Pancreas (tissue), 10 donors: ENCODE results near the gene OSBPL8. TPM values are rescaled to one million over a fixed set of nuclear protein-coding genes. Genes with fewer than 3 reads are reported as not detected.

Source experiments
- ATAC-seq, 4 donors: fragments of 200-7000 bp; cut with Tn5 transposase; one replicate each; pipeline versions ENCODE4 v1.8.0 to v1.9.1; 2020; ENCODE audit warnings: mild to moderate bottlenecking in 4 of 4, moderate library complexity in 4 of 4
- DNase-seq, 6 donors: peaks; one replicate each; pipeline ENCODE4 v3.0.0-alpha.2; 2020
- FAIRE-seq: peaks from 2 replicates; lab custom pipeline; 2012; peaks lifted over from hg19 to GRCh38; lab: Jason Lieb, UNC
- H3K27ac ChIP-seq, 4 donors: fragments of 200-600 bp; sonication (generic); 1 replicate in 3 of 4; 2 replicates in 1 of 4; pipeline versions ENCODE4 v1.5.0 to v1.8.0; 2020
- H3K27me3 ChIP-seq, 4 donors: fragments of 200-600 bp; one replicate each; pipeline ENCODE4 v1.8.0; 2021
- H3K36me3 ChIP-seq, 3 donors: fragments of 200-600 bp; sonication (generic) in 1 of 3; one replicate each; pipeline versions ENCODE4 v1.5.0 to v1.8.0; 2020 to 2021
- H3K4me1 ChIP-seq, 3 donors: fragments of 200-600 bp; one replicate each; pipeline ENCODE4 v1.8.0; 2021
- H3K4me3 ChIP-seq, 4 donors: fragments of 200-600 bp; sonication (generic) in 2 of 4; one replicate each; pipeline versions ENCODE4 v1.5.0 to v1.8.0; 2020 to 2021
- H3K9me3 ChIP-seq, 4 donors: fragments of 200-600 bp; one replicate each; pipeline ENCODE4 v1.8.0; 2021
- WGBS, 2 donors: extraction: QIAGEN DNeasy Blood & Tissue Kit; methylation state at CpG; one replicate each; pipeline ENCODE4 v1.1.7; 2013; 5-methylcytosine and 5-hydroxymethylcytosine counted together
- intact Hi-C, 3 donors: fragments of 100-400 bp; cut with DNase I; formaldehyde crosslinking; loops; one replicate each; pipeline versions ENCODE4 v1.11.1 to v1.14.2; 2022
- polyA plus RNA-seq, 2 donors: library from polyadenylated mRNA; stranded (reverse); fragments of 200-250 nt; gene quantifications; one replicate each; pipeline ENCODE4 v1.2.3, GENCODE V29; 2013
- total RNA-seq, 6 donors: library from RNA; stranded (reverse); fragmentation: NEBNext Ultra II Directional in 4 of 6; extraction: Animal tissue kit (Norgen Biotek cat#: 25700) in 4 of 6; gene quantifications; one replicate each; pipeline versions ENCODE4 v1.2.1 to v1.2.4, GENCODE V29; 2021 to 2023
- TF ChIP-seq, protein P1 (sequence below), 4 donors: fragments of 200-600 bp; sonication (generic) in 3 of 4; IDR thresholded peaks; one replicate each; pipeline versions ENCODE4 v1.5.0 to v1.8.0; 2021; ENCODE audit warnings: antibody characterized with exemption in 4 of 4
- donor health status: healthy with polysubstance abuse.
- donor health status: DM: no; HTN: no; CAD: no; lungs with moderate emphysema.
- donor health status: DM: no; HTN: no; CAD: no.
- donor health status: control.
- donor health status: control.
- donor health status: Bipolar disorder and iron deficiency.
- donor health status: DM: yes; HTN: yes; CAD: no.
- donor health status: DM: no; HTN: no; CAD: no.
- donor health status: DM: no; HTN: no; CAD: no.
- donor health status: DM: yes; HTN: yes; CAD: no.

The OSBPL8 gene
- total and polyA plus RNA-seq, 8 donors, result 3.6 to 39.6 (median 22.7) TPM

DNA sequence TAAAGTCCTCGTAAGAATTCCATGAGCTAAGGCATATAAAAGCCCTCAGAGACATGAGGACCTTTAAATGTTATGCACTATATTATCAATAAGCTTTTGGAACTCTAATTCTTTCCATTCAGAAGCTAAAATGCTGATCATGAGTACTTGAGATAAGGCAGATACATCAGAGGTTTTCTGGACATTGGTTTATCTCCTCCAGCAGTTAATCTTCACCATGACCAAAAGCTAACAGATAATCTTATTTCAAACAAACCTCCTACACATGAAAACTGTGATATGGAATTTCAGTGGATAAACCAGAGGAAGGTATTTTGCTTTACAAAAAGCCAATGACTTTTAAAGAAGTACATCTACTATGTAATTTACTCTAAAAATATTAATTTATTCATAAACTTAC, 113.5 kb downstream of the OSBPL8 start:
- TF ChIP-seq, protein P1, sequence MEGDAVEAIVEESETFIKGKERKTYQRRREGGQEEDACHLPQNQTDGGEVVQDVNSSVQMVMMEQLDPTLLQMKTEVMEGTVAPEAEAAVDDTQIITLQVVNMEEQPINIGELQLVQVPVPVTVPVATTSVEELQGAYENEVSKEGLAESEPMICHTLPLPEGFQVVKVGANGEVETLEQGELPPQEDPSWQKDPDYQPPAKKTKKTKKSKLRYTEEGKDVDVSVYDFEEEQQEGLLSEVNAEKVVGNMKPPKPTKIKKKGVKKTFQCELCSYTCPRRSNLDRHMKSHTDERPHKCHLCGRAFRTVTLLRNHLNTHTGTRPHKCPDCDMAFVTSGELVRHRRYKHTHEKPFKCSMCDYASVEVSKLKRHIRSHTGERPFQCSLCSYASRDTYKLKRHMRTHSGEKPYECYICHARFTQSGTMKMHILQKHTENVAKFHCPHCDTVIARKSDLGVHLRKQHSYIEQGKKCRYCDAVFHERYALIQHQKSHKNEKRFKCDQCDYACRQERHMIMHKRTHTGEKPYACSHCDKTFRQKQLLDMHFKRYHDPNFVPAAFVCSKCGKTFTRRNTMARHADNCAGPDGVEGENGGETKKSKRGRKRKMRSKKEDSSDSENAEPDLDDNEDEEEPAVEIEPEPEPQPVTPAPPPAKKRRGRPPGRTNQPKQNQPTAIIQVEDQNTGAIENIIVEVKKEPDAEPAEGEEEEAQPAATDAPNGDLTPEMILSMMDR (IDR thresholded peaks at IDR 0.05), result no peak
- WGBS, 2 donors, result 93 to 96% methylated on average over 1 of the region's 1 CpG
- no peaks in the 10 kb centered on the region for H3K4me1 ChIP-seq
- no peaks in the 10 kb centered on the region for H3K9me3 ChIP-seq
- H3K27me3 ChIP-seq, result no peaks in the 10 kb centered on the region
- H3K4me3 ChIP-seq, result no peak overlapping the region
- no peak overlapping the region for H3K27ac ChIP-seq
- intact Hi-C loops, result no loop called here
- H3K36me3 ChIP-seq, result no peaks in the 10 kb centered on the region
- DNase-seq, result no peak
- ATAC-seq, result no peak
- no peak for FAIRE-seq

- H3K4me1 ChIP-seq, result no peaks in the 10 kb centered on the region
- H3K4me3 ChIP-seq, result no peak overlapping the region
- no peaks in the 10 kb centered on the region for H3K36me3 ChIP-seq
- FAIRE-seq (no peak), ATAC-seq (no peak), DNase-seq (no peak)
- intact Hi-C loops, result no loop called here
- TF ChIP-seq, protein P1 (IDR thresholded peaks at IDR 0.05), result no peak
- 95 to 96% methylated on average over 1 of the region's 1 CpG for WGBS, 2 donors
- no peaks in the 10 kb centered on the region for H3K9me3 ChIP-seq
- H3K27ac ChIP-seq, result no peak overlapping the region
- H3K27me3 ChIP-seq, result no peaks in the 10 kb centered on the region
These were observed 114.1 kb downstream of the OSBPL8 start for GRCh38 chr12:76445462-76445861.

DNA sequence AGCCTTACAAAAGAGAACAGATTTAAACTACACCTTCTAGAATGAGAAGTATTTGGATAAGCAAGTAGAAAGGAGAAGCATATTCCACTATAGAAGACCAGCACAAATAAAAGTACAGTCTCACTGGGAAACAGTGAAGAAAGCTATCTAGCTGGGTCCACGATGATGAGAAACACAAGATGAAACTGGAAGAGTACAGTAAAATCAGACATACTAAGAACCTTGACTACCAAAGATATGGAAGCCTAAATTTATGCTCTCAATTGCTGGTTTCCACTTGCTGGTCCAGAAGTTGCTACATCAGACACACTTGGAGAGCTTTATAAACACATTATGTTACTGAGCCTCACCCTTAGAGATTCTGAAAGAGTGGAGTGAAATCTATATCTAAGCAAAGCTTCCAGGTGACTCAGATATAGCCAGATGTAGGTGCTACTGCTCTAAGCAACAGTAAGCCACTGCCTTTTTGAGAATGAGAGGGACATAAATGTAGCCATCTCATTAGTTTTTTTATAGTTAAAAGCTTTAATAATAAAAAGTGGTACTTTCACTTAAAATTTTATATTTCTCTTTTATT, 115.1 kb downstream of the OSBPL8 start:
- intact Hi-C loops, result no loop called here
- H3K36me3 ChIP-seq, result no peaks in the 10 kb centered on the region
- H3K27ac ChIP-seq, result no peak overlapping the region
- WGBS, 2 donors, result 93 to 100% methylated on average over 1 of the region's 1 CpG
- DNase-seq (no peak), ATAC-seq (no peak), FAIRE-seq (no peak)
- H3K4me3 ChIP-seq, result no peak overlapping the region
- no peaks in the 10 kb centered on the region for H3K27me3 ChIP-seq
- TF ChIP-seq, protein P1 (IDR thresholded peaks at IDR 0.05), result no peak
- H3K9me3 ChIP-seq, result no peaks in the 10 kb centered on the region
- no peaks in the 10 kb centered on the region for H3K4me1 ChIP-seq

DNA sequence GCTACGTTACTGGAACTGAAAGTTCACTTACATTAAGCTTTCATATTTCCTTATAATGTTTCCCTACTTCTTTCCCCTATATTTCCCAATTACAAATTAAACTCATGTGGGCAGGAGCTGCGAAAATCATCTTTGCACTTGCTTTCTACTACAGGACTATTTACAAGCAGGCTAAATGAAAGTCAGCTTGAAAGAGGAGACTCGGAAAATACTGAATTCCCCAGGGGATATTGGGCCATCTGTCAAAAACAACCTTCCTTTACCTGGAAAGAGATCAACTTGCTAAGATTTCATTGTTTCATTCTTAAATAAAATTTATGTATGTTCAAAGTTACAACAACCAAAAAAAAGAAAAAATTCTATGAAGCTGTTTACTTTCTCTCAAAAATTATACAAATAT, 118.6 kb downstream of the OSBPL8 start:
- peak; percentile 39 for FAIRE-seq
- Histone ChIP-seq H3K9me3 (no peaks in the 10 kb centered on the region), H3K27me3 (no peaks in the 10 kb centered on the region), H3K27ac (no peak overlapping the region), H3K4me1 (no peaks in the 10 kb centered on the region), H3K4me3 (no peak overlapping the region), H3K36me3 (no peaks in the 10 kb centered on the region)
- TF ChIP-seq, protein P1 (IDR thresholded peaks at IDR 0.05), result no peak
- no peak for DNase-seq
- WGBS, 2 donors, result 89 to 92% methylated on average over 3 of the region's 3 CpGs
- no peak for ATAC-seq
- intact Hi-C loops, result no loop called here

GRCh38 chr12:76432733-76433132, 126.8 kb downstream of the OSBPL8 start:
- no peak overlapping the region for H3K4me3 ChIP-seq
- no peaks in the 10 kb centered on the region for H3K27me3 ChIP-seq
- FAIRE-seq, result no peak
- H3K27ac ChIP-seq, result no peak overlapping the region
- no peaks in the 10 kb centered on the region for H3K4me1 ChIP-seq
- H3K36me3 ChIP-seq, result no peaks in the 10 kb centered on the region
- TF ChIP-seq, protein P1 (IDR thresholded peaks at IDR 0.05), result no peak
- intact Hi-C loops, result no loop called here
- DNase-seq, result no peak
- H3K9me3 ChIP-seq, result no peaks in the 10 kb centered on the region
- no peak for ATAC-seq
